GM19467 (cell line): ENCODE measurements around the gene LCTL.
"Not testable (repeated sequence)": the region's sequence is repeated elsewhere in the genome, so short reads cannot be mapped to it uniquely, and the experiment has no call there.

Experiments
- ATAC-seq: cut with Tn5 transposase; IDR thresholded peaks from one replicate; pipeline ENCODE4 v1.9.1; 2021; ENCODE audit warnings: mild to moderate bottlenecking, moderate library complexity; ENCODE audit not compliant: unreplicated experiment

Gene LCTL

DNA sequence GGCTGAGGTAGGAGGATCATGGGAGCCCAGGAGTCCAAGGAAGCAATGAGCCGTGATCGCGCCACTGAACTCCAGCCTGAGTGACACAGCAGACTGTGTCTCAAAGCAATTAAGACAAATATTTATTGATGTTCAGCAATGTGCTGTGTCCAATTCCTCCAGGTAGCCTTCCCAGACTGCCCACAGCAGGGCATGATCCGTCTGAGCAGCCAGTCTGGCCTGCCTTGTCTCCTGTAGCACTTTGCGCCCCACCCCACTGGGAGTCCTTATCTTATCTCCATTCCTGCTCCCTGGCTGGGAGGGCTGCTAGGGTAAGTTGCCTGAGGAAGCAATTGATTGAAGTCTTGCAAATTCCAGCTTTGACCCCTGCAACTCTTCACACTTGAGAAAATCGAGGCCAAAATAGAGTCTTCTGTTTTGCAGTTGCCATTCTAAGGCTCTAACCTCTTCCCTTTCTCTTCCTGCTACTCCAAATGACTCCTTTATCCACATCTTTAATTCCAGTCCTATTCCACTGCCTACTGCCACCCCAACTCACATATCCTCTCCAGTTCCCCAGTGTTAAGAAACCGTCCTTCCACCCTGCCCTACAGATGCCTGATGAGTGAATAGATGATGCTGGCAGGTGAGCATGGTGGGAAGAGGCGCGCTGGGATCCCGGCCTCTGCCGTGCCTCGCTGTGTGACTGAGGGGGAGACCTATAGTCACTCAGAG, 26.9 kb upstream of the LCTL start:
- ATAC-seq = no peak

DNA sequence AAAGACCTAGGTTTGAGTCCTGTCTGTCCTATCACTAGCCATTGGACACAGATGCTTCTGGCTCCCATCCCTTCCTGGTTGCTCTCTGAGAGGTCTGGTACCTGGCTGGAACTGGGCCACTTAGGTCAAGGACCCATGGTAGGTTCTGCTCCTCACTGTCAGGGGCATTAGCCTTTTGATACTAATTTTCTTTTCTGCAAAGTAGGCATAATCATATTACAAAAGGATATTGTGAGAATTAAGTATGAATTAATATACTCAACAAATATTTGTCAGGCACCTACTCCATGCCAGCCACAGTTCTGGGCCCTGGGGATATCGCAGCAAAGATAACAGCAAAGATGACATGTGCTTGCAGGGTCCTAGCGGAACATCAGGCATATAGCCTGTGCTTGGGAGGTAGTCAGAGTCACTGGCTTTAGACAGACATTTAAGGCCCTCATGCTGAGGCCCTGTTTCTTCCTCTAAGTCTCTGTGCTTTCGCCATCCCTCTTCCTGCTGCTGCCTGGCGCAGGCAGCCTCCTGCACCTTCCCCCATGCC, 25.6 kb upstream of the LCTL start:
- ATAC-seq = no peak

DNA sequence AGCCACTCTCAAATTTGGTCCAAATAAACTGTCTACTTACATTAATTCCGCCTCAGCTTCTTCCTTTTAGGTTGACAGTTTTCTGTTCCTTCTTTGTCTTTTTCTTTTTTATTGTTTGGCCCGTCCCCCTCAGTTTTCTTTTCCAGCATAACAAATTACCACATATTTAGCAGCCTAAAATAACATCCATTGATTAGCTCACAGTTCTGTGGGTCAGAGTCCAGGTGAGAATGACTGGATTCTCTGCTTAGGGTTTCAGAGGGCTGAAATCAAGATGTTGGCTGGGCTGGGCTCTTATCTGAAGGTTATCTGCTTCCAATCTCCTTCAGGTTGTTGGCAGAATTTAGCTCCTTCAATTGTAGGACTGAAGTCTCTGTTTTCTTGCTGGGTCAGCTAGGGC, 24.6 kb upstream of the LCTL start:
- no peak for ATAC-seq

DNA sequence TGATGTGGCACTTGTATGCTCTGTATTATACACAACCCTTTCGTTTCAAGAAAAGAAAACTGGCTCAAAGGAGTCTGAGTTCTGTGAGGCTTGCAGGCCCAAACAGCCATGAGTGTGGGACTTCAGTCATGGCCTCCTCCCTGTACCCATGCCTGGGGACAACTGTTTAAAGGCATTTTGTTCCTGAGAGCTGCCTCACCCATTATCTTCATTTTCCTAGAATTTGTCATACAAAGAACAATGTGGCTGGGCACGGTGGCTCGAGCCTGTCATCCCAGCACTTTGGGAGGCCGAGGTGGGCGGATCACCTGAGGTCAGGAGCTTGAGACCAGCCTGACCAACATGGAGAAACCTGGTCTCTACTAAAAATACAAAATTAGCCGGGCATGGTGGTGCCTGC, 23.6 kb upstream of the LCTL start:
- not testable (repeated sequence) for ATAC-seq

DNA sequence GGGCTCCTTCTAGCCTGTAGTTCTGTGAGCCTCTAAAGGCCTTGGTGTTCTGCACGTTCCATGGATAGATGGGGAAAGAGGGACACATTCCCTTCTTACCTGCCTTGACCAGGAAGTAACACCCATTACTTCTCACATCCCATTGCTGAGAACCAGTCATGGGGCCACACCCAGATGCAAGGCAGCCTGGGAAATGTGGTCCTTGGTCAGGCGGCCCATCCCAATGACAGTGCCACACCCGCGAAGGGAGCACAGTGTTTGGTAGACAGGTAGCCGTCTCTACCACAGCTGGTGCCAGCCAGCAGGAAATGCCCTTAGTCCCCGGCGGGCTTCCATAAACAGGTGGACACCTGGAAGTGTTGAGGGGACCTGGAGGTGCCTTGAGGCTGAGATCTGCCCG, 23.2 kb upstream of the LCTL start:
- ATAC-seq = no peak

DNA sequence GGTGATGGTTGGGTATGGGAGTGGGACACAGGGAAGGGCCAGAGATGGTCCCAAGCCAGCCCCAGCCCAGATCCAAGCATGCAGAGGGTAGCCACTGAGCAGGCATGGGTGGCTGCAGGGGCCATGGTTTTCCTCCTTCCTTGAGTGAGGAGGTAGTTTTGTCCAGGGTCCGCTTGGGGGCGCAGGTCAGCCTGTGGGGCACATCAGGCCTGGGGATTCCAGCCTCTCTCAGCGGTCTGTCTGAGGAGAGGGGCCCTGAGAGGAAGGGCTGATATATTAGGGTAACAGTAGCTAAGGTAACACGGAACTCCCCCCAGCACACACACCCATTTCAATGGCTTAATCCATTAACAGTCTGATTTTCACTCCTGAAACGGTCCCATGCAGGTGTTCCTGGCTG, 22.7 kb upstream of the LCTL start:
- no peak for ATAC-seq

DNA sequence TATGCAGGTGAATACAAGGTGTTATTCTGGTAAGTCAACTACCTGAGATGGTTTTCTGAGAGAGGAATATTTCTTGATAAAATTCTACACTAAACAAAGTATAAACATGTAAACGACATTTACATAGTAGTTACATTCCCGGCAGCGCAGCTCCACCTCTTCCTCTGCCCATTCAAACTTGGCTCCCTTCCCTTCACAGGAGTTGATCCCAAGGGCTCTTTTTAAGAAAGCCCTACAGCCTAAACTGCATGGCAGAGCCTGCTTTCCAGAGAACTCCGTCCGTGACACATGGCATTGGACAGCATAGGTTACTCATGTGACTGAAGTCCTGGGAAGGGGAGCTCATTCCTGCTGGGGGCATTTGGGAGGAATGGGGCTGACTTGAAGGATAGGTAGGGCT, 22.0 kb upstream of the LCTL start:
- ATAC-seq = no peak

DNA sequence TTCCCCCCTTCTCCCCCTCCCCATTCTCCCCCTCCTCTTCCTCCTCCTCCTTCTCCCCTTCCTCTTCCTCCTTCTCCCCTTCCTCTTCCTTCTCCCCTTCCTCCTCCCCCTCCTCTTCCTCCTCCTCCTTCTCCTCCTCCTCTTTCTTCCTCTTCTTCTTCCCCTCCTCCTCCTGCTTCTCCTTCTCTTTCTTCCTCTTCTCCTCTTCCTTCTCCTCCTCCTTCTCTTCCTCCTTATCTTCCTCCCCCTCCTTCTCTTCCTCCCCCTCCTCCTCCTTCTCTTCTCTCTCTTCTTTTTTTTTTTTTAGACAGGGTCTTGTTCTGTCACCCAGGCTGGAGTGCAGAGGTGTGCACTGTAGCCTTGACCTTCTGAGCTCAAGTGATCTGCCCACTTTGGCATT, 21.2 kb upstream of the LCTL start:
- ATAC-seq = no peak

DNA sequence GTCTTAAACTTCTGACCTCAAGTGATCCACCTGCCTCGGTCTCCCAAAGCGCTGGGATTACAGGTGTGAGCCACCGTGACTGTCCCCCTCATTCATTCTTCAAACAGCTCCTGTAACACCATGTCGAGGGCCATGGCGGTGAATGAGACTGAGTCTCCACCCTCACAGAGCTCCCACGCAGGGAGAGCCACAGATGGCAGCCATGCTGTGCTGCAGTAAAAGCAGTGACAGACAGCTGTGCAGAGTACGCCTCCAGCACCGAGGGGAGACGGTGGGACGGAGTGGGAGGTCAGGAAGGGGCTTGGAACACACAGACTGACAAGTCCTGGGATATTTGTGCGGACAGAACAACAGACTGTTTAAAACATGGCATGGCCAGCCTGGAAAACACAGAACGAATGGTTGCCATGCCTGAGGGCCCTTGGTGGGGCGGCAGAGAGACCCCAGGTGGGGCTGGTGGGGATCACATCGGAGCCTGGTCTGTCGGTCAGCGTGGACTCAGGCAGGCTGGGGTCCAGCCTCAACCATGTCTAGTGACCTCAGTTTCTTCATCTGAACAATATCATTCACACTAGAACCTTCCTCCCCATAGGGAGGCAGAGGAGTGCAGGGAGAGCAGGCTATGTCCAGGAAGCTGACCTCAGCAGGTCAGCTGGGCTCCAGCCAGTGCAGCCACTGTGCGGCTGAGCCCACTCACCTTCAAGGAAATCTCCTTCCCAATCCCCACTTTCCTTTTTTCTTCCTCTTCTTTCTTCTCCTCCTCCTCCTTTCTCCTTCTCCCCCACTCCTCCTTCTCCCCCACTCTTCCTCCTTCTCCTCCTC, 20.6 kb upstream of the LCTL start:
- no peak for ATAC-seq

DNA sequence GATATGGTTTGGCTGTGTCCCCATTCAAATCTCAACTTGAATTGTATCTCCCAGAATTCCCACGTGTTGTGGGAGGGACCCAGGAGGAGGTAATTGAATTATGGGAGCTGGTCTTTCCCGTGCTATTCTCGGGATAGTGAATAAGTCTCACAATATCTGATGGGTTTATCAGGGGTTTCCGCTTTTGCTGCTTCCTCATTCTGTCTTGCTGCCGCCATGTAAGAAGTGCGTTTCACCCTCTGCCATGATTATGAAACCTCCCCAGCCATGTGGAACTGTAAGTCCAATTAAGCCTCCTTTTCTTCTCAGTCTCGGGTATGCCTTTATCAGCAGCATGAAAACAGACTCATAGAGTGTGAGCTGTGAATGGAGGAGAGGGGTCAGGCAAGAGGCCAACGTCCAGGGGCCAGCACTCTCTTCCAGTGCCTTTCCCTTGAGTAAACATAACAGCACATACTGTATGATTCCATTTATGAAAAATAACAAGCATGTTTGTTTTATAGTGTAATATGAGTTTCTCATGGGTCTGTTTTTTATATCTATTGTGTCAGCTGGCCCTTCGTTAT, 16.3 kb upstream of the LCTL start:
- ATAC-seq = no peak

DNA sequence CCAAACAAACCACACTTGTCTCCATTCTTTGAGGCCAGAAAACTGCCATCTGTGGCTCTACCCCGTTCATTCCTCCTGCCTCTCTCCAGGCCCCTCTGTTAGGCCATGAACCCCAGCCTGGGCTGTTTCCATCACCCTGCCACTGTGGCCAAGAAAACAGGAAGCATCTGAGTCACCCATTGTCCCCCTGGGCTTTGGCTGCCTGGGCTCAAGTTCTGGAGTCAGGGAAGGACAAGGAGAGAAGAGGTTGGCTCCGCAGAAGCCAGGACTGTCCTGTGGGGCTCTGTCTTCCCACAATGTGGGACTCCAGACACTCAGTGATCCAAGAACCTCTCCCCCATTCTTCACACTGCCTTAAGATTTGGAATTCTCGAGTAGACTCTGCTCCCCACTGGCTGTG, 14.8 kb upstream of the LCTL start:
- ATAC-seq = no peak

DNA sequence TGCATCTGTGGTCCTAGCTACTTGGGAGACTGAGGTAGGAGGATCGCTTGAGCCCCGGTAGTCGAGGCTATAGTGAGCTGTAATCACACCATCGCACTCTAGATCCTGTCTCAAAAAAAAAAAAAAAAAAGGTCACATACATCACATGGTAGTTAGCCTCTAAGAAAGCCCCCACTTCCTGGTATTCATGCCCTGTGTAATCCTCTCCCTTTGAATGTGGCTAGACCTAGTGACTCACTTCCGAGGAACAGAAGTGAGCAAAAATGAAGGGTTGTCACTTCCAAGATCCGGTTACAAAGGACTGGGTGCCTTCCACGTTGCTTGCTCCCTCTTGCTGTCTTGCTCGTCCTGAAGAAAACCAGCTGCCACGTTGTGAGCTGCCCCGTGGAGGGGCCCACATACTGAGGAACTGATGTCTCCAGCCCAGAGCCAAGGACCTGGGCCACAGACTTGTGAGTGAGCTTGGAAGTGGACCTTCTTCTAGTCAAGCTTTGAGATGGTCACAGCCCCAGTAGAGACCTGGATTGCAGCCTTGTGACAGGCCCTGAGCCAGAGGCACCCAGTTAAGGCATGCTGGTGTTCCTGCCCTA, 12.6 kb upstream of the LCTL start:
- no peak for ATAC-seq

DNA sequence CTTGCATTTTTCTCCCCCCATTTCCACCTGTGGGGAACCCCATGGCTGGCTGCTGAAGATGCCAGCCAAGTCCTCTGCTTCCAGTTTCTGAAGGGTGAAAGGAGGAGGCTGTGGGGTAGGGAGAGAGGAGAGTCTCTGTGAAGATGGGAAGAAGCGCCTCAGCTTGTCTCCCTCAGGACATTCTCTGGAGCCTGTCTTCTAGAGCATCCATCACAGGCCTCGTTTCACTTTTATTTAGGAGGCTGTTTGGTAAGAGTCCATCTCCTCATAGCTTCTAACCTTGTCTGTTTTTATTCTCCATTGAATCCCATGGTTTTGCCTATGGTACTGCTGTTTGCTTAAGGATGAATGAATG, 8.8 kb upstream of the LCTL start:
- no peak for ATAC-seq

DNA sequence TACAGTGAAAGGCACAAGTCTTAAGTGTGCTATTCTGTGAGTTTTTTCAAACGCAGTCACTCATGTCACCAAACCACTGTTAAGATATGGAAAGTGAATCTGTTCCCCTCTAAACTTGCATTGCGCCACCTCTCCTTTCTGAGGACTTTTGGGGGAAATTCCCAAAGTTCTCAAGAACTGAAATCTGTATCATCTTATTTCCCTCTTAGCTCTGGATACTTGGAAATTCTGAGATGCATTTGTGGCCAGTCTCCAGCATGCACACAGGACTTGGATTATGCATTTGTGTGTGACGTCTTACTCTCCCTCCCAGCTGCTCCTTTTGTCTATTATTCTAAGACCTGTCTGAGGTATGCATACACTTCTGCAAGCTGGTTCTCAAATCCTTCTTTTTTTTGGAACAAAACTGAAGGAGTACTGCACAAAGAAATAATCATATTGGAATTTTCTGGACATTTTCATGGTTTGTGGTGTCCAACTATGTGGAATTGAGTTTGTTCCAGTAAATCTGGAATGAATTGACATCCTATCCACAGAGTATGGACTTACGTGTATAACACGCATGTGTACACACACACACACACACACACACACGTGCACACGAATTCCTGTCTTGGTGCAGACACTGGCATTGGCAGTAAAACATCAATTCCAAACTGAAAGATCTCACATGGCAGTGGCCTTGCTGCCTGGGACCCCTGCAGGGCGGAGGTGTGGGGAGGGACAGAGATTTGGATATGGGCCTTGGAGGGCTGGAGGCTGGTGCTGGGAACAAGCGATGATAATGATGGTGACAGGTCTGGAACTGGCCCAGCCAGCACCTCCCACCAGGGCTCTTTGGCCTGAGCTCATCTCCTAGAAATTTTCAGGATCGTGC, 8.2 kb upstream of the LCTL start:
- no peak for ATAC-seq

DNA sequence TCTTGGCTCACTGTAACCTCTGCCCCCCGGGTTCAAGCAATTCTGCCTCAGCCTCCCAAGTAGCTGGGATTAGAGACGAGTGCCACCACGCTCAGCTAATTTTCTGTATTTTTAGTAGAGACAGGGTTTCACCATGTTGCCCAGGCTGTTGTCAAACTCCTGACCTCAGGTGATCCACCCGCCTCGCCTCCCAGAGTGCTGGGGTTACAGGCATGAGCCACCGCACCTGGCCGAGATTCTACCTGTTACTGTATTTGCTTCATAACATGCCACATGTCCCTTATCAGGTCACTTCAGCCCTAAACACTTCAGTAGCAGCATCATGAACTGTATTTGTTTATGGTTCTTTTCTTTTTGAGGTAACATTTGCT, 7.5 kb upstream of the LCTL start:
- ATAC-seq = no peak

DNA sequence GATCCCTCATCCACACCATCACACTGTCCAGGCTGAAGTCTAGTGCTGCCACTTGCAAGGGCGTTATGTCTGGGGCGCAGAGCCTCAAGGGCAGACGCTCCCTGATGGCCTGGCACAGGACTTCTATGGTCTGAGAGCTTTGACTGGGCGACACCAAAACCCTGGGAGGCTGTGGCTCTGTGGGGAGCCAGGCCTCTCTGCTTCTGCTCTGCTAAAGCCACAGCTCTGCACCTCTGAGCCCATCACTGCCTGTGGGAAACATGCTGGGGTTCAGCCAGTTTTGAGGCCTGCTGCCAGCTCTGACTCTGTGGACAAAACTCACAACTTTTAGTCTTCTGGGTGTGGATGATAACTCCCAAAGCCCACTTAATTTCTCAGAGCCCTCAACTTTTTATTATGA, 6.3 kb upstream of the LCTL start:
- ATAC-seq = no peak

DNA sequence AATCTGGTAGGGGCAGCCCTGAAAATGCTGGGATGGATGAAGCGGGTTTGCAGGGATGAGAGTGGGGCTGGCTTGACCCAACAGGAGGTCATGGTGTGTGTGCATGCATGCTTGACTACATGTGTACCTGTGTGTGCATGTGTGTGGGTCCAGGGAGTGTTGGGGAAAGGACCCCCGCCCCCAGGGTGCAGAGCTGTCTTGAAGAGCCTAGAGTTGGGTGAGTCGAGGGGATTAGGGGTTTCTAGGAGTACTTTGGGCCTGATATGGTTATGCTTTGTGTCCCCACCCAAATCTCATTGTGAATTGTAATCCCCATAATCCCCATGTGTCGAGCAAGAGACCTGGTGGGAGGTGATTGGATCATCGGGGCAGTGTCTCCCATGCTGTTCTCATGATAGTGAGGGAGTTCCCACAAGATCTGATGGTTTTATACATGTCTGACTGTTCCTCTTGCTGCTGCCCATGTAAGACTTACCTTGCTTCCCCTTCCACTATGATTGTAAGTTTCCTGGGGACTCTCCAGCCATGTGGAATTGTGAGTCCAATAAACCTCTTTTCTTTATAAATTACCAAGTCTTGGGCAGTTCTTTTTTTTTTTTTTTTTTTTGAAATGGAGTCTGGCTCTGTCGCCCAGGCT, 5.2 kb upstream of the LCTL start:
- ATAC-seq = no peak

DNA sequence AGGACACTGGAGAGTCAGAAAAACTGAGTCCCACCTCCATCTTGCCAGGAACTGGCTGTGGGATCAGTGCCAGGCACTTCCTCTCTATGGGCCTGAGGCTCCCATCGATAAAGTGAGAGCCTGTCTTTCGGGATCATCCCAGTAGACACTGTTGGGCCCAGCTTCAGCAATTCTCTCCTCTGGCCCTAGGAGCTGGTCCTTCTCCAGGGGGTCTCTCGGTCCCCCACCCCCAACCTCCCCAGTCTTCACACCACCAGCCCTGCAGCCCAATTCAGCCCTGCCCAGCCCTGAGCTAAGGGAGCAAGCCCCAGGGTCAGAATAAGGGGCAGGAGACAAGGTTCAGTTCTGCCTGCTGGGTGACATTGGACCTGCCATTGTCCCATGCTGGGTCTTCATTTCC, 4.5 kb upstream of the LCTL start:
- ATAC-seq = no peak

DNA sequence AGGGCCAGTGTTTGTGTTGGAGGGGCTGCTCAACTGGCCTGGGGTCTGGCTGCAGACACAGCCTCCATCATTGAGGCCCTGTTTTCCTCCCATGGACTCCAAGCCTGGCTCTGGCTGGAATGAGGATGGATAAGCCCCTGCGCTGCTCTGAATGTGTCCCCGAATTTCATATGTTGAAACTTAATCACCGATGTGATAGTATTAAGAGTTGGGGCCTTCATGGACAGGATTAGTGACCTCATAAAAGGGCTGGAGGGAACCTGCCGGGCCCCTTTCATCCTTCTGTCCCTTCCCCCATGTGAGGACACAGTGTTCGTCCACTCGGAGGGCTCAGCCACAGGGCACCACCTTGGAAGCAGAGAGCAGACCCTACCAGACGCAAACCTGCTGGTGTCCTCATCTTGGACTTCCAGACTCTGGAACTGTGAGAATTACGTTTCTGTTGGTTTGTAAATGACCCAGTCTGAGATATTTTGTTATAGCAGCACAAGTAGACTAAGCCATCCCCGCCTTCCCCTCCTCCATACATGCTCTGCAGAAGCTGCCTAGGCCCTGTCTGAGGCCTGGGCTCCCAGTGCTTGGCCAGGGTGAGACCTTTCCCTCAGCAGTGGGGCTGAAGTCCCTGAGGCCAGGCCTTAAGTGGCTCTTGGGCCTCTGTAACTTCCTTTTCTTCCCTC, 3.8 kb upstream of the LCTL start:
- ATAC-seq = no peak

DNA sequence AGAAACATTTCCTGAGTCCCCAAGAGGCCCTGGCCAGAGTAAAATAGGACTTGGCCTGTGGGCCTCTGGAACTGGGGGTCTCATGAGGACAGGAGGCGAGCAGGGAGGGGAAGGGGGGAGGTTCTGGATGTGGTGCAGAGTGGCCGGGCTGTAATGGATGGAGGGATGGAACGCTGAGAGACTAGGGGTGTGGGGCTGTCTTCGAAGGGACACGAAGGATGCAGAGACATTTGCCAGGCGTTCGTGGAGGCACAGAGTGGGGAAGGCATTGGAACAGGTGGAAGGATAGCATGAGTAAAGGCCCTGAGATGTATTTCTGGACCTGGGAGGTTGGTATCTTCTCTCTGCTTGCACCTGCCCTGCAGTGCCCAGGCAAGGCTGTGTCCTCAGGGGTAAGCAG, 2.1 kb upstream of the LCTL start:
- ATAC-seq = no peak
